Measurements from ENCODE around the gene PPP1R12B.

Gene PPP1R12B, protein sequence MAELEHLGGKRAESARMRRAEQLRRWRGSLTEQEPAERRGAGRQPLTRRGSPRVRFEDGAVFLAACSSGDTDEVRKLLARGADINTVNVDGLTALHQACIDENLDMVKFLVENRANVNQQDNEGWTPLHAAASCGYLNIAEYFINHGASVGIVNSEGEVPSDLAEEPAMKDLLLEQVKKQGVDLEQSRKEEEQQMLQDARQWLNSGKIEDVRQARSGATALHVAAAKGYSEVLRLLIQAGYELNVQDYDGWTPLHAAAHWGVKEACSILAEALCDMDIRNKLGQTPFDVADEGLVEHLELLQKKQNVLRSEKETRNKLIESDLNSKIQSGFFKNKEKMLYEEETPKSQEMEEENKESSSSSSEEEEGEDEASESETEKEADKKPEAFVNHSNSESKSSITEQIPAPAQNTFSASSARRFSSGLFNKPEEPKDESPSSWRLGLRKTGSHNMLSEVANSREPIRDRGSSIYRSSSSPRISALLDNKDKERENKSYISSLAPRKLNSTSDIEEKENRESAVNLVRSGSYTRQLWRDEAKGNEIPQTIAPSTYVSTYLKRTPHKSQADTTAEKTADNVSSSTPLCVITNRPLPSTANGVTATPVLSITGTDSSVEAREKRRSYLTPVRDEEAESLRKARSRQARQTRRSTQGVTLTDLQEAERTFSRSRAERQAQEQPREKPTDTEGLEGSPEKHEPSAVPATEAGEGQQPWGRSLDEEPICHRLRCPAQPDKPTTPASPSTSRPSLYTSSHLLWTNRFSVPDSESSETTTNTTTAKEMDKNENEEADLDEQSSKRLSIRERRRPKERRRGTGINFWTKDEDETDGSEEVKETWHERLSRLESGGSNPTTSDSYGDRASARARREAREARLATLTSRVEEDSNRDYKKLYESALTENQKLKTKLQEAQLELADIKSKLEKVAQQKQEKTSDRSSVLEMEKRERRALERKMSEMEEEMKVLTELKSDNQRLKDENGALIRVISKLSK

DNA sequence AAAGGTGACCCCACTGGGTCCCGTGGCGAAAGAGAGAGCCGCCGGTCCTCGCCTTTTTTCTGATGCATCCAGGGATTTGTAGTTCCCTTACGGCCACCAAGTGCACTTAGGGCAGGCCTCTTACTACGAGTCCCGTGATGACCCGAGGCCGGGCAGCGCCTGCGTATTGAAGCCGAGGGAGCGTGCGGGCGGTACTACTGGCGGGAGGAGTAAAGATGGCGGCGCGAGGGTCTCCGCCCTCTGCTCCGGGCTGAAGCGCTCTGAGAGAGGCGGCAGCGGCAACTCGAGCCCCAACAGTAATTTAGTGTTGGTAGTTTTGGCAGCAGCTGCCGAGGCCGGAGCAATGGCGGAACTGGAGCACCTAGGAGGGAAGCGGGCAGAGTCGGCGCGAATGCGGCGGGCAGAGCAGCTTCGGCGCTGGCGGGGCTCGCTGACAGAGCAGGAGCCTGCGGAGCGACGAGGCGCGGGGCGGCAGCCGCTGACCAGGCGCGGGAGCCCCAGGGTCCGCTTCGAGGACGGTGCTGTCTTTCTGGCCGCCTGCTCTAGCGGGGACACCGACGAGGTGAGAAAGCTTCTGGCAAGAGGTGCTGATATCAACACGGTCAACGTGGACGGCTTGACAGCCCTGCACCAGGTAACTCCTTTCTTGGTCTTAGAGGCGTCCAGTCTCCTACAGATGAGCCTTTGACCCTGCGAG is at the start of gene PPP1R12B:
Gene PPP1R12B, plus strand, starts transcription at position 191 of the 697 bp plus-strand sequence. Its CDS starts 153 bp downstream, at position 344.
- peak; percentile 70 for DNase-seq (ENCODE audit: low spot score)

GRCh38 chr1:202302166-202302565 is 46.3 kb upstream of the PPP1R12B start:
- DNase-seq (ENCODE audit: low spot score) = no peak

GRCh38 chr1:202304375-202304774 is 44.1 kb upstream of the PPP1R12B start:
- DNase-seq (ENCODE audit: low spot score) = no peak

- DNase-seq (ENCODE audit: low spot score) = no peak
These were observed 43.3 kb upstream of the PPP1R12B start for GRCh38 chr1:202305168-202305567.

GRCh38 chr1:202306535-202307345 is 41.8 kb upstream of the PPP1R12B start:
- DNase-seq (ENCODE audit: low spot score) = no peak

- no peak for DNase-seq (ENCODE audit: low spot score)
These were observed 38.3 kb upstream of the PPP1R12B start for GRCh38 chr1:202310071-202310725.

DNA sequence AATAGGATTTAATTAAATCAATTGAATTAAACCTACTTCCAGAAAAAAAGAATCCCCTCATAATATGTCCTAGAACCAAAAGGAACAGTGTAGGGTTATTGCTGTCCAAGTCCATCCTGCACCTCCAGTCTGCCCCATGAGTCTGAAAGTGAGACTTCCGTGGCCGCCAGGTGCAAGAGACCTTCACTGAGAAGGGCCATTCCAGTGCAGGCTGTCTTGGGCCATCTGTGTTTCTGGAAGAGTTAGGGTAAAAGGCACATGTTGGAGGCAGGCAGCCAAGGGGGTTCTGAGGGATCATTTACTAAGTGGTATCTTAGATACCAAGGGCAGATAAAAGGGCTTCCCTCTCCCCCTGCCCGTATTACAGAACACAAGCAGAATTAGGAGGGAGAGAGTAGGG is 37.8 kb upstream of the PPP1R12B start:
- DNase-seq (ENCODE audit: low spot score) = no peak

DNA sequence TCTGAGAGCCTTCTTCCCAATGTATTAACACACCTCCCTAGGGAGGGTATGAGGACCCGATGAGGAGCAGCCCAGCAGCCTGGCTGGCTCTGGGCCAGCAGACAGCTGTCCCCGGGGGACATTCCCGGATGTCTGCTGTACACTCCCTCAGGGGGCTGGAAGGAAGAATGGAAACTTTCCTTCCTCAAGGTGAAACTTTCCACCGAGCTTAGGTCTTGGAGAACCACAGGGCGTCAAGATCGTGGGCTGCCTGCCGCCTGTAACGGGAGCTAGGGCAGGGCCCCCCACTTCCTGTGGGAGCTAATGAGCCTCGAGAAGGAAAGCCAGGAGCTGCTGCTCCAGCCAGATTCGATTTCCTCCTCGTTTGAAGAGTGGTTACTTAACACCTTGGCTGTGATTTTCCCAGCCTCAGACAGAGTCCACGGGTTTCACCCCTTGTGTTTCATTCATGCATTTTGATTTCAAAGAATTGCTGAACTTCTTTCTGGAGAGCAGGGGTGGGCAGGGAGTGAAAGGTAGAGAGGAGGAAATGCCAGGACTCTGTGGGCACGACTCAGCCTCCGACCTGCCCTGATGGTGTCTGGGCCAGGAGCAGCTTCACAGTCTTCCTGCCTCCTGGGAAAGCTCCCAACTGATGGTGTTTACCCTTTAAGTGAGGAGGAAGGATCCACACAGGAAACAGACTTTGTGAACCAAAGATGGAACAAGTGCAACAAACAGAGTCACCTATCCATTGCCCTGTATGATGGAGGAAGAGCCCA is 36.4 kb upstream of the PPP1R12B start:
- DNase-seq (ENCODE audit: low spot score) = no peak

DNA sequence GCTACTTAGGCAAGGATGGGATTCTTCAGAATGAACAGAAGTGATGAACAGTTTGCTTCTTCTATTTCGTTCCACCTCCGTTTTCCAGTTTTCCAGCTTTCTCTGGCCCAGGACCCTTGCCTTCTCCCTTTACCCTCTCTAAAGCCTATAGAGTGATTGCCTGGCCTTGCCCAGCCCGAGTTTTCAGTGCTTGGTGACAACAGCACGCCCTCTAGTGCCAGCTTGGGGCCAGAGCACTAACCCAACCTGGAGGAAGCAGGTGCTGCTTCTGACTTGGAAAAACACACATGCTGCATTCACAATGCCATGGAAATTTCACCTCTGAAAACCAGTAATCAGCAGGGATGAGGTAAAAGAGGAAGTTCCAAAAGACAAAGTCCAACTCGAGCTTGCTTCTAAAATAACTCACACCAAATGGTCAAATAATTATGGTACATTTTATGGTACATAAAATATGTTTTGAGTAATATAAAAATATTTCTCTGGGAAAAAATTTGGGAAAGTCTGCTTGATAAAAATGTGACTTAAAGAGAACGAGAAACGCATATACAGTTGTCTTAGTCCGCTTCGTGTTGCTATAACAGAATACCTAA is 32.8 kb upstream of the PPP1R12B start:
- DNase-seq (ENCODE audit: low spot score) = peak; percentile 86

GRCh38 chr1:202316186-202316585 is 32.3 kb upstream of the PPP1R12B start:
- DNase-seq (ENCODE audit: low spot score) = no peak

GRCh38 chr1:202317941-202318925 is 30.3 kb upstream of the PPP1R12B start:
- no peak for DNase-seq (ENCODE audit: low spot score)

DNA sequence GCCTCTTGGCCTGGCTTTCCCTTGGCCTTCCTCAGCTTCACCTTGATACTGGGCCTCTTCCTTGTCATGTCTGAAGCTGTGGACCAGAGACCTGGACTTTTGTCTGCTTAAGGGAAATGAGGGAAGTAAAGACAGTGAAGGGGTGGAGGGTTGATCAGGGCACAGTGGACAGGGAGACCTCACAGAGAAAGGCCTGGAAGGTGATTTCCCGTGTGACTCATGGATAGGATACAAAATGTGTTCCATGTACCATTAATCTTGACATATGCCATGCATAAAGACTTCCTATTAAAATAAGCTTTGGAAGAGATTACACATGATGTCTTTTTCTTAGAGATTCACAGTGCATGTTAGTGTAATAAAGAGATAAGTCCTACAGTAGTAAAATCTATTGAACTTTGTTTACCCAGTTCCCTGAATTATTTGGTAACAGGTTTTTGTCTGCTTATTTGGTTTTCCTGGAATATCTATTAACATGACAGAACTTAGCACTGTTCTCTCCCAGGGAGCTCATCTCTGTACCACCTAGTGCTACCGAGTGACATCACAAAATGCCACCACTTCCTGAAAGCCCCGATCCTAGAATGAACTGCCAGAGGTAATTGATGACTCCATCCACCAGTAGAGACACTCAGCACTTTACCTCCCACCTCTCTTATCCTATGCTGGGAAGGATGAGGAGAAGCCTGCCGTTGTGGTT is 29.0 kb upstream of the PPP1R12B start:
- no peak for DNase-seq (ENCODE audit: low spot score)

- DNase-seq (ENCODE audit: low spot score) = no peak
These were observed 28.5 kb upstream of the PPP1R12B start for GRCh38 chr1:202320081-202320405.

DNA sequence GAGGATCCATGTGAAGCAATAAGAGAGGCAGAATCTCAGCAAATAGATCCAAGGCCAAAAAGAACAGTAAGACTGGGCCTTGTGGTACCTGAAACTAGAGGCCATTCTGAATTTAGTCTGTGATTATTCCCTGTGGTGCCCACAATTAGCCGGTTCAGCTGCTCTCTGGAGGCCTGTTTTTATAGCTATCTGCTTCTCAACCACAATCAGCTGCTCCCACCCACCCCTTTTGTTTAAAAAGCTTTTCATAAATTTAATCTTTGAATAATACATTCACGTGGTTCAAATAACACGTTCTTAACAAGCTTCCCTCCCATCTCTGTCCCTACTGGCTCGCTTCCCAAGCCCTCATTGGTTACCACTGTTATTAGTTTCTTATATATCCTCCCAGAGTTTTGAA is 24.8 kb upstream of the PPP1R12B start:
- DNase-seq (ENCODE audit: low spot score) = no peak

GRCh38 chr1:202324646-202325045 is 23.9 kb upstream of the PPP1R12B start:
- DNase-seq (ENCODE audit: low spot score) = no peak

GRCh38 chr1:202329891-202330290 is 18.6 kb upstream of the PPP1R12B start:
- DNase-seq (ENCODE audit: low spot score) = no peak

GRCh38 chr1:202333861-202334260 is 14.6 kb upstream of the PPP1R12B start:
- no peak for DNase-seq (ENCODE audit: low spot score)
